ENCODE results near the gene NR2C1.

DNA sequence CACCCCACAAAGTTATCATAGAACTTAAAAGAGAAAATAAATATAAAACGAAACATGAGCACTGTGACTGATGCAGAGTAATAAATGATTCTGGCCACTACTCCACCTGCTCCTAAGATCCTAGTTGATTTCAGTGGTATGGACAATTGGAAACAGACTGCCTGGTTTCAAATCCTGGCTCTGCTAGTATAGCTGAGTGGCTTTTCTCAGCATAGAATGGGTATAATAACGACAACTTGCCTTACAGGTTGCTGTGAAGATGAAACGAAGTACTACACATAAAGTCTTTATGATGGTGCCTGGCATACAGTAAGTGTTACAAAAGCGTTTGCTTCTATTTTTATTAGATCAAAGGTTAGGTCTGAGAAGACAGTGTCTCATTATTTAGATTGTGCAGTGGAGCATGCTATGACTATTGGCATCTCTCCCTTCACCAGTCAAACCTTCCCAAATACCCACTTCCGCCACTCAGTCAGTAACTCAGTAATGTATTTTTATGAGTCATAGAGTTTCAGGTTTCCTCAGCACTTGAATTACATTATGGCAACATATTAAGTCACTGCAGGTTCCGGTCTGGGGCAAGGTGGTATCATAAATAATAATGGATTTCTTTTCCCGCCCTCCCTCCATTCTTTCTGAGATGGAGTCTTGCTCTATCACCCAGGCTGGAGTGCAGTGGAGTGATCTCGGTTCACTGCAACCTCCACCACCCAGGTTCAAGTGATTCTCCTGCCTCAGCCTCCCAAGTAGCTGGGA lies 29.7 kb upstream of the NR2C1 start:
- TF ChIP-seq POLR2A (IDR thresholded peaks at IDR 0.05) (no peak), EP300 (IDR thresholded peaks at IDR 0.05) (no peak)
- TF ChIP-seq, protein P1, sequence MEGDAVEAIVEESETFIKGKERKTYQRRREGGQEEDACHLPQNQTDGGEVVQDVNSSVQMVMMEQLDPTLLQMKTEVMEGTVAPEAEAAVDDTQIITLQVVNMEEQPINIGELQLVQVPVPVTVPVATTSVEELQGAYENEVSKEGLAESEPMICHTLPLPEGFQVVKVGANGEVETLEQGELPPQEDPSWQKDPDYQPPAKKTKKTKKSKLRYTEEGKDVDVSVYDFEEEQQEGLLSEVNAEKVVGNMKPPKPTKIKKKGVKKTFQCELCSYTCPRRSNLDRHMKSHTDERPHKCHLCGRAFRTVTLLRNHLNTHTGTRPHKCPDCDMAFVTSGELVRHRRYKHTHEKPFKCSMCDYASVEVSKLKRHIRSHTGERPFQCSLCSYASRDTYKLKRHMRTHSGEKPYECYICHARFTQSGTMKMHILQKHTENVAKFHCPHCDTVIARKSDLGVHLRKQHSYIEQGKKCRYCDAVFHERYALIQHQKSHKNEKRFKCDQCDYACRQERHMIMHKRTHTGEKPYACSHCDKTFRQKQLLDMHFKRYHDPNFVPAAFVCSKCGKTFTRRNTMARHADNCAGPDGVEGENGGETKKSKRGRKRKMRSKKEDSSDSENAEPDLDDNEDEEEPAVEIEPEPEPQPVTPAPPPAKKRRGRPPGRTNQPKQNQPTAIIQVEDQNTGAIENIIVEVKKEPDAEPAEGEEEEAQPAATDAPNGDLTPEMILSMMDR (IDR thresholded peaks at IDR 0.05) = no peak
